HG03439 (cell line): Measurements from ENCODE around the gene PLEK.
"Not testable (repeated sequence)": the region's sequence is repeated elsewhere in the genome, so short reads cannot be mapped to it uniquely, and the experiment has no call there.

Experiments
- ATAC-seq: cut with Tn5 transposase; IDR thresholded peaks from one replicate; pipeline ENCODE4 v1.9.1; 2021; ENCODE audit warnings: mild to moderate bottlenecking, moderate library complexity; ENCODE audit not compliant: unreplicated experiment

The PLEK gene

GRCh38 chr2:68352651-68353391 is 12.3 kb upstream of the PLEK start:
- ATAC-seq: no peak

GRCh38 chr2:68356599-68357239 is 8.4 kb upstream of the PLEK start:
- ATAC-seq: no peak

GRCh38 chr2:68357605-68358337 is 7.3 kb upstream of the PLEK start:
- ATAC-seq: peak; percentile 59

- ATAC-seq: no peak
Measured at GRCh38 chr2:68359889-68360288, 5.2 kb upstream of the PLEK start.

GRCh38 chr2:68362069-68362468 is 3.0 kb upstream of the PLEK start:
- ATAC-seq: peak; percentile 39

GRCh38 chr2:68362749-68363148 is 2.3 kb upstream of the PLEK start:
- ATAC-seq: no peak

GRCh38 chr2:68363721-68364120 is 1.4 kb upstream of the PLEK start:
- no peak for ATAC-seq

GRCh38 chr2:68366083-68366560 is 1.0 kb downstream of the PLEK start:
- peak; percentile 46 for ATAC-seq

GRCh38 chr2:68367953-68368653 is 3.0 kb downstream of the PLEK start:
- no peak for ATAC-seq

- ATAC-seq: no peak
Measured at GRCh38 chr2:68368654-68369336, 3.7 kb downstream of the PLEK start.

- no peak for ATAC-seq
Measured at GRCh38 chr2:68369337-68369734, 4.3 kb downstream of the PLEK start.

- ATAC-seq: no peak
Measured at GRCh38 chr2:68371138-68371537, 6.1 kb downstream of the PLEK start.

- no peak for ATAC-seq
Measured at GRCh38 chr2:68371581-68371980, 6.5 kb downstream of the PLEK start.

GRCh38 chr2:68372485-68372884 is 7.4 kb downstream of the PLEK start:
- no peak for ATAC-seq

- no peak for ATAC-seq
Measured at GRCh38 chr2:68374184-68374583, 9.1 kb downstream of the PLEK start.

- no peak for ATAC-seq
Measured at GRCh38 chr2:68375582-68375981, 10.5 kb downstream of the PLEK start.

- ATAC-seq: no peak
Measured at GRCh38 chr2:68377137-68377780, 12.2 kb downstream of the PLEK start.

GRCh38 chr2:68378779-68379178 is 13.7 kb downstream of the PLEK start:
- not testable (repeated sequence) for ATAC-seq

GRCh38 chr2:68379184-68379708 is 14.2 kb downstream of the PLEK start:
- no peak for ATAC-seq

GRCh38 chr2:68383778-68384177 is 18.7 kb downstream of the PLEK start:
- ATAC-seq: no peak
